Osteoblast (primary cell): ENCODE measurements around the gene BEGAIN. TPM values are rescaled to one million over a fixed set of nuclear protein-coding genes. Genes with fewer than 3 reads are reported as not detected.
A peak's percentile ranks its signal among the peaks of the same experiment; 100 is the strongest.

Source experiments
- DNase-seq: peaks from one replicate; pipeline ENCODE4 v3.0.0; 2011; ENCODE audit warnings: low spot score, mixed read lengths; ENCODE audit not compliant: insufficient read length; ENCODE audit errors: missing footprints
- H2AFZ ChIP-seq: 2 replicates; pipeline ENCODE4 v1.6.0; 2011; ENCODE audit warnings: mild to moderate bottlenecking, low read length
- H3K27ac ChIP-seq: 2 replicates; pipeline ENCODE4 v1.5.1; 2011; ENCODE audit warnings: mild to moderate bottlenecking, low read depth, low read length, moderate library complexity
- H3K27me3 ChIP-seq: 2 replicates; pipeline ENCODE4 v1.6.0; 2012; ENCODE audit warnings: mild to moderate bottlenecking, control low read depth, inconsistent platforms, low read length, moderate library complexity; ENCODE audit not compliant: insufficient read depth
- H3K36me3 ChIP-seq: 2 replicates; pipeline ENCODE4 v1.5.1; 2011; ENCODE audit warnings: mild to moderate bottlenecking, low read length, control low read depth, moderate library complexity; ENCODE audit not compliant: insufficient read depth
- H3K4me1 ChIP-seq: 2 replicates; pipeline ENCODE4 v1.5.1; 2011; ENCODE audit warnings: mild to moderate bottlenecking, low read length, control low read depth, moderate library complexity; ENCODE audit not compliant: insufficient read depth
- H3K4me2 ChIP-seq: 2 replicates; pipeline ENCODE4 v1.6.0; 2011; ENCODE audit warnings: mild to moderate bottlenecking, low read length; ENCODE audit not compliant: insufficient read depth
- H3K4me3 ChIP-seq: fragments of 200-600 bp; sonication (generic); 3 replicates; pipeline ENCODE4 v1.5.1; 2012; ENCODE audit warnings: mild to moderate bottlenecking, low read length, inconsistent platforms; ENCODE audit not compliant: insufficient read depth
- H3K79me2 ChIP-seq: 2 replicates; pipeline ENCODE4 v1.6.0; 2012; ENCODE audit warnings: mild to moderate bottlenecking, low read length, control low read depth, inconsistent platforms; ENCODE audit not compliant: insufficient read depth
- H3K9me3 ChIP-seq: 2 replicates; pipeline ENCODE4 v1.5.1; 2011; ENCODE audit warnings: low read depth, low read length, control low read depth
- H4K20me1 ChIP-seq: 2 replicates; pipeline ENCODE4 v1.6.0; 2012; ENCODE audit warnings: mild to moderate bottlenecking, low read length, control low read depth; ENCODE audit not compliant: insufficient read depth
- total RNA-seq: library from RNA; depleted of rRNA; stranded (reverse); fragments of >200 nt; gene quantifications from 2 replicates; pipeline ENCODE4 v1.2.3, GENCODE V29; 2012
- TF ChIP-seq, protein P1 (sequence below): IDR thresholded peaks from 2 replicates; pipeline ENCODE4 v1.5.1; 2011; ENCODE audit warnings: mild to moderate bottlenecking, low read depth, low read length, moderate library complexity; ENCODE audit errors: extremely low read depth

Gene BEGAIN
- total RNA-seq, 1 donor = 1.1 TPM

DNA sequence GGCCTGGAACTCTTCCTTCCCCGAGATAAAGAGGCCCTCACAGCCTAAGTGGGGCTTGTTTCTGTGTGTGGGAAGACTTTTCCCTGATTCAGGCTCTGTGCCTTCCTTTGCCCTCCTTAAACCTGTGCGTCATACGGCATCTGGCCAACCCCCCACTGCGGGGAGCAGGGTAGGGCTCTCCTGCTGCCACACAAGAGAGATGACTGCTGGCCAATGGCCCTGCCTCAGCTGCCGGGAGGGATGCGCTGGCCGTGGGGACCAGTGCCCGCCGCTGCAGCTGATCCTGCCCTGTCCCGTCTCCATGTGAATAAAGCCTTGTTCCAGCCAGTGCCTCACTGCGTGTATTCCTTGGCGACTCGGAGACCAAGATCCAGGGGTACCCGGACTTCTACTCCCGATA lies 42.5 kb upstream of the BEGAIN start:
- Histone ChIP-seq H4K20me1 (no peaks in the 10 kb centered on the region), H3K4me1 (no peaks in the 10 kb centered on the region), H3K27me3 (peaks cover 30% of the 10 kb centered on the region), H2AFZ (no peak overlapping the region), H3K4me2 (no peak overlapping the region), H3K9me3 (no peaks in the 10 kb centered on the region), H3K27ac (no peak overlapping the region), H3K79me2 (no peaks in the 10 kb centered on the region), H3K36me3 (no peaks in the 10 kb centered on the region), H3K4me3 (no peak overlapping the region)
- TF ChIP-seq, protein P1, sequence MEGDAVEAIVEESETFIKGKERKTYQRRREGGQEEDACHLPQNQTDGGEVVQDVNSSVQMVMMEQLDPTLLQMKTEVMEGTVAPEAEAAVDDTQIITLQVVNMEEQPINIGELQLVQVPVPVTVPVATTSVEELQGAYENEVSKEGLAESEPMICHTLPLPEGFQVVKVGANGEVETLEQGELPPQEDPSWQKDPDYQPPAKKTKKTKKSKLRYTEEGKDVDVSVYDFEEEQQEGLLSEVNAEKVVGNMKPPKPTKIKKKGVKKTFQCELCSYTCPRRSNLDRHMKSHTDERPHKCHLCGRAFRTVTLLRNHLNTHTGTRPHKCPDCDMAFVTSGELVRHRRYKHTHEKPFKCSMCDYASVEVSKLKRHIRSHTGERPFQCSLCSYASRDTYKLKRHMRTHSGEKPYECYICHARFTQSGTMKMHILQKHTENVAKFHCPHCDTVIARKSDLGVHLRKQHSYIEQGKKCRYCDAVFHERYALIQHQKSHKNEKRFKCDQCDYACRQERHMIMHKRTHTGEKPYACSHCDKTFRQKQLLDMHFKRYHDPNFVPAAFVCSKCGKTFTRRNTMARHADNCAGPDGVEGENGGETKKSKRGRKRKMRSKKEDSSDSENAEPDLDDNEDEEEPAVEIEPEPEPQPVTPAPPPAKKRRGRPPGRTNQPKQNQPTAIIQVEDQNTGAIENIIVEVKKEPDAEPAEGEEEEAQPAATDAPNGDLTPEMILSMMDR = no peak
- DNase-seq = peak; percentile 92

DNA sequence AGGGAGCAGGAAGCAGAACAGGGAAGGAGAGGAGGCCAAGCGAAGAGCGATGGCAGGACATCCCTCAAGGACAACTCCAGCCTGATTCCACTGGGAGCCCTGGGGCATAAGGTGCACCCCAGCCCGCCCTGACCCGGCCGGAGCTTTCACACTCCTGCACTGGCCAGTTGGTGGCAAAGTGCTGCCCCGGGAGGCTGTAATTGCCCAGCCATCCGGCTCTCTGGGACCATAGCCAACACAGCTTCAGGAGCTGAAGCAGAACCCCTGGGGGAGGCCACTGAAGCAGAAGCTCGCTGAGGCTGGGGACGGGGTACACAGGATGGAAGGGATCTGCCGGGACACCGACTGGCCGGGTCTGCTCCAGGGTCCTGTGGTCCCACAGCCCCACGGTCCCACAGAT lies 41.9 kb upstream of the BEGAIN start:
- Histone ChIP-seq H2AFZ (no peak overlapping the region), H3K9me3 (no peaks in the 10 kb centered on the region), H3K27ac (no peak overlapping the region), H4K20me1 (no peaks in the 10 kb centered on the region), H3K27me3 (peaks cover 33% of the 10 kb centered on the region), H3K4me1 (no peaks in the 10 kb centered on the region), H3K36me3 (no peaks in the 10 kb centered on the region), H3K4me2 (no peak overlapping the region), H3K79me2 (no peaks in the 10 kb centered on the region), H3K4me3 (no peak overlapping the region)
- TF ChIP-seq, protein P1 = no peak
- DNase-seq = peak; percentile 13

DNA sequence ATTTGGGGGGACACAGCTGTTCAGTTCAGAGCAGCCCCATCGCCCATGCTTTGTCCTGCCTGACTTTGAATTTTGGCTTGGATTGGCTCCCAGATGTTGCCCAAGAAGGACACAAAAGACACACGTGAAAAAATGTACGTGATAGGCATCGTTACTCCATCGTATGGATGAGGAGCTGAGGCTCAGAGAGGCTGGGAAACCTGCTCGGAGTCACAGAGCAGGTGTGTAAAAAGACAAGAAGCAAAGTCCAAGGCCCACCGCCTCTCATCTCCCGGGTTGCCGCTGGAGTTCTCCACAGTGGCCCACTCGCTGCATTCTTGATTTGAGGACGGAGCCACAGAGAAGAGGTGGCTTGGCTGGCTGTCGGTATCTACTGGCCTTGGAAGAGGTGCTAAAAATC lies 41.0 kb upstream of the BEGAIN start:
- Histone ChIP-seq H3K27me3 (peaks cover 29% of the 10 kb centered on the region), H3K9me3 (no peaks in the 10 kb centered on the region), H4K20me1 (no peaks in the 10 kb centered on the region), H3K27ac (no peak overlapping the region), H3K4me2 (no peak overlapping the region), H3K36me3 (no peaks in the 10 kb centered on the region), H2AFZ (no peak overlapping the region), H3K79me2 (no peaks in the 10 kb centered on the region), H3K4me3 (no peak overlapping the region), H3K4me1 (no peaks in the 10 kb centered on the region)
- TF ChIP-seq, protein P1 = no peak
- DNase-seq = peak; percentile 6

DNA sequence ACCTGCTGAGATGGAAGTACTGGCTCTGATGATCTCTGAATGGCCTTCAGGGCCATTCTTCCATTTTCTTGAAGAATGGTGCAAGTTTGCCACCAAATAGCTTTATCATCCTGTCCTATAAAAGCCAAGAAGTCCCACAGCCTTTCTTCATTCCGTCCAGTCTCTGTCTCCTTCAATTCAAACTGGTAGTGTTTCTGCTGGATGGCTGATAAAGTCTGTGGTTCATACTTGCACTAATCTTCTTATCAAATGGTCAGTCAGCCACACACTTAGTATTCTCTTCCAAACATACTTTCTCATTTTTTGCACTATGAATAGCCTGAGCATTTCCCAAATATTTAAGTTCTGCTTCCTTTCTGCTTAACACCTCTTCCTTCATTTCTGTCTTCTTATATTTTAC lies 39.4 kb upstream of the BEGAIN start:
- H3K79me2 ChIP-seq = no peaks in the 10 kb centered on the region
- no peaks in the 10 kb centered on the region for H3K9me3 ChIP-seq
- no peak overlapping the region for H3K4me3 ChIP-seq
- no peaks in the 10 kb centered on the region for H3K4me1 ChIP-seq
- no peak overlapping the region for H3K27ac ChIP-seq
- H3K4me2 ChIP-seq = no peak overlapping the region
- no peak overlapping the region for H2AFZ ChIP-seq
- H3K36me3 ChIP-seq = no peaks in the 10 kb centered on the region
- H4K20me1 ChIP-seq = no peaks in the 10 kb centered on the region
- no peak for DNase-seq
- TF ChIP-seq, protein P1 = no peak
- peaks cover 26% of the 10 kb centered on the region for H3K27me3 ChIP-seq
